Suprapubic skin (tissue), 4 donors: ENCODE results near the gene HAPLN3.

Experiments used
- CTCF ChIP-seq, 2 donors: fragments of 200-600 bp in 1 of 2; fragments of 450-650 bp in 1 of 2; sonication (generic) in 1 of 2; IDR thresholded peaks; one replicate each; pipeline ENCODE4 v1.5.1; 2016 to 2019; ENCODE audit warnings: antibody characterized with exemption in 2 of 2, mild to moderate bottlenecking in 1 of 2, moderate library complexity in 1 of 2
- EP300 ChIP-seq: sonication (generic); formaldehyde crosslinking; IDR thresholded peaks from one replicate; pipeline ENCODE4 v1.6.1; 2017; ENCODE audit warnings: antibody characterized with exemption
- POLR2A ChIP-seq, 2 donors: fragments of 450-650 bp; IDR thresholded peaks; one replicate each; pipeline ENCODE4 v1.6.1; 2017; ENCODE audit warnings: antibody characterized with exemption in 2 of 2, mild to moderate bottlenecking in 2 of 2, moderate library complexity in 2 of 2
- POLR2AphosphoS5 ChIP-seq, 3 donors: sonication (generic); formaldehyde crosslinking; IDR thresholded peaks; one replicate each; pipeline ENCODE4 v1.6.1; 2017; ENCODE audit warnings: antibody characterized with exemption in 3 of 3

- TF ChIP-seq POLR2AphosphoS5 (IDR thresholded peaks at IDR 0.05) = no peak
- no peak for TF ChIP-seq POLR2A (IDR thresholded peaks at IDR 0.05)
- TF ChIP-seq CTCF (IDR thresholded peaks at IDR 0.05) = no peak
- no peak for TF ChIP-seq EP300
Measured at GRCh38 chr15:88908123-88908522, 12.8 kb upstream of the HAPLN3 start.
